A673 (cell line): ENCODE measurements around the gene TNNT1. TPM values are rescaled to one million over a fixed set of nuclear protein-coding genes. Genes with fewer than 3 reads are reported as not detected.
"Not testable (repeated sequence)": the region's sequence is repeated elsewhere in the genome, so short reads cannot be mapped to it uniquely, and the experiment has no call there.

Experiments
- BruUV-seq: library from RNA; stranded (reverse); fragments of 400-500 nt; replicated peaks from 2 replicates; lab custom pipeline; 2021; lab: Mats Ljungman, UMichigan
- CTCF ChIA-PET: fragments of 300-600 bp; sonication (Branson Sonifier 250); formaldehyde crosslinking; loops from one replicate; lab custom pipeline; 2022; ENCODE audit warnings: antibody characterized with exemption; lab: Charles Lee
- POLR2A ChIA-PET: fragments of 300-600 bp; sonication (Branson Sonifier 250); formaldehyde crosslinking; loops from one replicate; lab custom pipeline; 2022; ENCODE audit warnings: antibody characterized with exemption; ENCODE audit not compliant: low non-redundant PET; lab: Charles Lee
- DNase-seq: peaks from one replicate; pipeline ENCODE4 v3.0.0-alpha.2; 2015; ENCODE audit warnings: low spot score
- H3K27ac ChIP-seq: fragments of 200-600 bp; sonication (generic); 2 replicates; pipeline ENCODE4 v1.5.1; 2016; ENCODE audit warnings: mixed run types, low read depth, mild to moderate bottlenecking, mixed read lengths, antibody characterized with exemption, low read length; ENCODE audit not compliant: poor library complexity, severe bottlenecking
- H3K27me3 ChIP-seq: fragments of 200-600 bp; sonication (generic); replicated peaks from 2 replicates; pipeline ENCODE4 v1.6.1; 2017; ENCODE audit warnings: mixed run types, low read depth, mild to moderate bottlenecking, mixed read lengths, antibody characterized with exemption, low read length; ENCODE audit not compliant: insufficient read depth, poor library complexity
- H3K36me3 ChIP-seq: fragments of 200-600 bp; sonication (generic); 2 replicates; pipeline ENCODE4 v1.6.1; 2016; ENCODE audit warnings: mixed run types, mild to moderate bottlenecking, mixed read lengths, antibody characterized with exemption, low read length; ENCODE audit not compliant: insufficient read depth, poor library complexity, severe bottlenecking
- H3K4me1 ChIP-seq: fragments of 200-600 bp; sonication (generic); 2 replicates; pipeline ENCODE4 v1.6.1; 2017; ENCODE audit warnings: mixed run types, mild to moderate bottlenecking, mixed read lengths, antibody characterized with exemption, low read length; ENCODE audit not compliant: insufficient read depth, poor library complexity, severe bottlenecking
- H3K4me3 ChIP-seq: fragments of 200-600 bp; sonication (generic); 2 replicates; pipeline ENCODE4 v1.5.1; 2016; ENCODE audit warnings: low read depth, mixed run types, mild to moderate bottlenecking, mixed read lengths, low read length; ENCODE audit not compliant: poor library complexity, severe bottlenecking
- H3K9me3 ChIP-seq: fragments of 200-600 bp; sonication (generic); 2 replicates; pipeline ENCODE4 v1.6.1; 2016; ENCODE audit warnings: mixed run types, low read depth, mild to moderate bottlenecking, mixed read lengths, antibody characterized with exemption, low read length; ENCODE audit not compliant: poor library complexity, severe bottlenecking
- EZH2 ChIP-seq: fragments of 200-600 bp; sonication (generic); IDR thresholded peaks from 2 replicates; pipeline ENCODE4 v1.6.1; 2017; ENCODE audit warnings: borderline replicate concordance, low read depth, mild to moderate bottlenecking, mixed read lengths, antibody characterized with exemption, low read length; ENCODE audit not compliant: poor library complexity, severe bottlenecking
- intact Hi-C: fragments of 100-400 bp; cut with micrococcal nuclease; formaldehyde crosslinking; loops from one replicate; pipeline ENCODE4 v1.10.0; 2022; ENCODE audit not compliant: unreplicated experiment
- total RNA-seq: library from RNA; stranded (reverse); gene quantifications from 2 replicates; pipeline ENCODE4 v1.2.3, GENCODE V29; 2021
- TF ChIP-seq, protein P1 (sequence below): fragments of 300-800, 200-600 bp; sonication (generic); conservative IDR thresholded peaks from 2 replicates; pipeline ENCODE4 v1.5.1; 2017; ENCODE audit warnings: low read depth, mild to moderate bottlenecking, antibody characterized with exemption, low read length, moderate library complexity, mixed read lengths

Gene TNNT1
- total RNA-seq, 1 experiment from 2014 or later: 37.6 TPM

DNA sequence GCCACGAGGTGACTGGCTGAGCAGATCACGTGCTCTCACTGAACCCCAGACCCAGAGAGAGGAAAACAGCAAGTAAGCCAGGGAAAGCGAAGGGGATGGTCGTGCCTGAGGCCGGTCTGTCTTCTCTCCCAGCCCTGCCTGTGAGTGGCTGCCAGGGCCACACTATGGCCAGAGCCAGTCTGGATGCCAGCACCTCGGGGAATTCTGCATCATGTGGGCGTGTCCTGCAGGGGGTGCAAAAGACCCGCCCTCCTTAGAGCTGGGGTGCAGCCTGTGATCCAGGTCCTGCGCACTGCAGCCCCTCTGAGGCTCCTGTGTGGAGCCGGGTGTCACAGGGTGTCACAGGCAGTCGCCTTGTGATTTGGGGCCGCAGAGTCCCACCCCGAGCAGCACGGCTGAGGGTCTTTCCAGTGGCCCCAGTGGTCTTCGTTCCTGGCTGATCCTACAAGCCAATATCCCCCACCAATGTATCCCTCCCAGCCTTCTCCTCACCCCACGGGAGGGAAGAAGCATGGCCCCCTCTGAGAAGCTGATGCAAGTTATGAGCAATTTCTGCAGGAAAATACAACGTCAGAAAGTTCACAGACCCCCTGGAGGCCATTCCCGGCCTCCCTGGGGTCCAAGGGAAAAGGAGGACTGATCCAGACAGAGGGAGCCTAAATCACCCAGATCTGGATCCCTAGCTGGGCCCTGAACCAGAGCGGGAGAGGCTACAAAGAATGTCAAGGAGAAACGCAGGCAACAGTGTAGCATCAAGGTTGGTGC, 39.3 kb downstream of the TNNT1 start:
- POLR2A ChIA-PET: interaction anchor here (0.7 kb wide), 1 partner anchor 105 kb away, joined by 4 read pairs; no protein-coding TSS in a partner anchor
- DNase-seq: no peak
- no peaks in the 10 kb centered on the region for H3K9me3 ChIP-seq
- no peak overlapping the region for H3K4me3 ChIP-seq
- CTCF ChIA-PET: interaction anchor here (0.6 kb wide), 1 partner anchor 975 kb away, joined by 4 read pairs; no protein-coding TSS in a partner anchor
- H3K4me1 ChIP-seq: no peaks in the 10 kb centered on the region
- intact Hi-C loops: no loop called here
- H3K36me3 ChIP-seq: peaks cover 2% of the 10 kb centered on the region
- H3K27ac ChIP-seq: peak overlapping the region; percentile 30
- no peak for TF ChIP-seq EZH2
- TF ChIP-seq, protein P1, sequence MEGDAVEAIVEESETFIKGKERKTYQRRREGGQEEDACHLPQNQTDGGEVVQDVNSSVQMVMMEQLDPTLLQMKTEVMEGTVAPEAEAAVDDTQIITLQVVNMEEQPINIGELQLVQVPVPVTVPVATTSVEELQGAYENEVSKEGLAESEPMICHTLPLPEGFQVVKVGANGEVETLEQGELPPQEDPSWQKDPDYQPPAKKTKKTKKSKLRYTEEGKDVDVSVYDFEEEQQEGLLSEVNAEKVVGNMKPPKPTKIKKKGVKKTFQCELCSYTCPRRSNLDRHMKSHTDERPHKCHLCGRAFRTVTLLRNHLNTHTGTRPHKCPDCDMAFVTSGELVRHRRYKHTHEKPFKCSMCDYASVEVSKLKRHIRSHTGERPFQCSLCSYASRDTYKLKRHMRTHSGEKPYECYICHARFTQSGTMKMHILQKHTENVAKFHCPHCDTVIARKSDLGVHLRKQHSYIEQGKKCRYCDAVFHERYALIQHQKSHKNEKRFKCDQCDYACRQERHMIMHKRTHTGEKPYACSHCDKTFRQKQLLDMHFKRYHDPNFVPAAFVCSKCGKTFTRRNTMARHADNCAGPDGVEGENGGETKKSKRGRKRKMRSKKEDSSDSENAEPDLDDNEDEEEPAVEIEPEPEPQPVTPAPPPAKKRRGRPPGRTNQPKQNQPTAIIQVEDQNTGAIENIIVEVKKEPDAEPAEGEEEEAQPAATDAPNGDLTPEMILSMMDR: no peak
- no peaks in the 10 kb centered on the region for H3K27me3 ChIP-seq
- BruUV-seq: no TSS peak

- BruUV-seq, intact Hi-C loops, H3K27ac ChIP-seq, CTCF ChIA-PET, POLR2A ChIA-PET, H3K4me1 ChIP-seq, H3K4me3 ChIP-seq, DNase-seq, H3K9me3 ChIP-seq, H3K27me3 ChIP-seq: not testable (repeated sequence)
- H3K36me3 ChIP-seq: peaks cover 17% of the 10 kb centered on the region
Observed at GRCh38 chr19:55107252-55107651, 41.8 kb downstream of the TNNT1 start.

DNA sequence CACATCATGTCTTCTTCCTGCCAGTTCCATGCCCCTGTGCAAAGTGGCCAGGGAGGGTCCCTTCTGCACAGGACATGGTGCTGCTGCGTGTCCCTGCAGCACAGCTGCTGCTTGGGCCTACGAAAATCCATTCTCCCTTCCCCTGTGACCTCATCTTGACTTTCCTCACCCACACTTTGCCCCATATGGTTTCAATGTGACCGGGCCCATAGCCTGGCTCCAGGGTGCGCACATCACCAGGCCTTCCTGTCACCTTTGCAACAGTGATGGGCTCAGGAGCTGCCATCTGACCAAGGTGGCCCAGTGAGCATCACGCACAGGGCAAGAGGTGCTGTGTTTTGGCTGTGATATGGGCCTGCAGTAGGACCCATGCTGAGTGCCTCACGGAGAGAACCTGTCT, 42.4 kb downstream of the TNNT1 start:
- POLR2A ChIA-PET: no interaction called here
- no peaks in the 10 kb centered on the region for H3K27me3 ChIP-seq
- no TSS peak for BruUV-seq
- no peak overlapping the region for H3K4me3 ChIP-seq
- CTCF ChIA-PET: no interaction called here
- H3K36me3 ChIP-seq: peaks cover 17% of the 10 kb centered on the region
- TF ChIP-seq, protein P1: no peak
- no peak for TF ChIP-seq EZH2
- intact Hi-C loops: no loop called here
- H3K27ac ChIP-seq: no peak overlapping the region
- DNase-seq: no peak
- H3K4me1 ChIP-seq: no peaks in the 10 kb centered on the region
- H3K9me3 ChIP-seq: peaks cover 4% of the 10 kb centered on the region
